NCI-H524 (cell line): ENCODE data around the gene CCDC12.
A peak's percentile ranks its signal among the peaks of the same experiment; 100 is the strongest.

Source experiments
- DNase-seq, 2 experiments: peaks; one replicate each; lab custom pipeline; 2025; lab: John Stamatoyannopoulos, UW

The CCDC12 gene

DNA sequence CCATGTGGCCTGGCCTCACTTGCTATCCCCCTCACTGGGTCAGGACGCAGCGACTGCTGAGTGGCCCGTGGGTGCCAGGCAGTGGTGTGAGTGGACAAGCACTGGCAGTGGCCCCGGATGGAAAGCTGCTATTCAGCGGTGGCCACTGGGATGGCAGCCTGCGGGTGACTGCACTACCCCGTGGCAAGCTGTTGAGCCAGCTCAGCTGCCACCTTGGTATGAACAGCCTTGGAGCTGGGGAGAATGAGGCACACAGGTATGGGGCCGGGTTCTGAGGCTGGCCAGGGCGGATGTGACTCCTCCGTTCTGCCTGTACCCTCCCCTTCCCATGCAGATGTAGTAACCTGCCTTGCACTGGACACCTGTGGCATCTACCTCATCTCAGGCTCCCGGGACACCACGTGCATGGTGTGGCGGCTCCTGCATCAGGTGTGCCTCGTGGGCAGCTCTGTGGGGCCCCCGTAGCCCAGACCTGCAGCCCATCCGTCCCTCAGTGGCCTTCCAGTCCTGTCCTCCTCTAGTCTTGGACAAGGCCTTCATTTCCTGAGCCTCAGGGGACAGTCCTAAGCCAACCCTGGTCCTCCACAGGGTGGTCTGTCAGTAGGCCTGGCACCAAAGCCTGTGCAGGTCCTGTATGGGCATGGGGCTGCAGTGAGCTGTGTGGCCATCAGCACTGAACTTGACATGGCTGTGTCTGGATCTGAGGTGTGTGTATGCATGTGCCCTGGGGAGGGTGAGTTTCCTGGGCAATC is 31.1 kb upstream of the CCDC12 start:
- no peak for DNase-seq

DNA sequence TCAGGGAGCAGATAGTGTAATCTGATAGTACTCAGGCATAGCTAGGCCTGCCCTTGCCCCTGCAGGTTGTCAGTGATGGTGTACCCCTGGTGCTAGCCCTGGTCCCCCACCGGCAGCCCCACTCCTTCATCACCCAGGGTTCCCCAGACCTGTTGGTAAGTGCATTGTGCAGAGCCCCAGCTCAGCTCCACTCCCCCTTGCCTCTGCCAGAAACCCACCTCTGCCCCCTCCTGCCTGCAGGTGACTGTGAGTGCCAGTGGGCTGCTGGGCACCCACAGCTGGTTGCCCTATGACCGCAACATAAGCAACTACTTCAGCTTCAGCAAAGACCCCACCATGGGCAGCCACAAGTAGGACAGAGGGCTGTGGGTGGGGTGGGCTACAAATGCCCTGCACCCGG is 30.5 kb upstream of the CCDC12 start:
- DNase-seq: no peak

DNA sequence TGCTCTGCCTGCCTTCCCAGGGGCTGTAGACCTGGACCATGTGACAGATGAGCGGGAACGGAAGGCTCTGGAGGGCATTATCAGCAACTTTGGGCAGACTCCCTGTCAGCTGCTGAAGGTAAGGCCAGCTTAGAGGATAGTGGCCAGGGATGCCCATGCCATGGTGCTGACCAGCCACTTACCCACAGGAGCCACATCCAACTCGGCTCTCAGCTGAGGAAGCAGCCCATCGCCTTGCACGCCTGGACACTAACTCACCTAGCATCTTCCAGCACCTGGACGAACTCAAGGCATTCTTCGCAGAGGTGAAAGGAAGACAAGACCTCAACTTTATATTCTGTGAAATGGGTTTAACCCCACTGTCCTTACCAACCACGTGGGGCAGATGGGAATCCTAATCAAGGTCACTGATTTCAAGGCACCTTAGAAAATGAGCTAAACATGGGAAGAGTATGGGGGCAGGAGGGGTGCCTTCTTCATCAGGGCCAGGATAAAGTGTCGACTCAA is 29.7 kb upstream of the CCDC12 start:
- DNase-seq: no peak

DNA sequence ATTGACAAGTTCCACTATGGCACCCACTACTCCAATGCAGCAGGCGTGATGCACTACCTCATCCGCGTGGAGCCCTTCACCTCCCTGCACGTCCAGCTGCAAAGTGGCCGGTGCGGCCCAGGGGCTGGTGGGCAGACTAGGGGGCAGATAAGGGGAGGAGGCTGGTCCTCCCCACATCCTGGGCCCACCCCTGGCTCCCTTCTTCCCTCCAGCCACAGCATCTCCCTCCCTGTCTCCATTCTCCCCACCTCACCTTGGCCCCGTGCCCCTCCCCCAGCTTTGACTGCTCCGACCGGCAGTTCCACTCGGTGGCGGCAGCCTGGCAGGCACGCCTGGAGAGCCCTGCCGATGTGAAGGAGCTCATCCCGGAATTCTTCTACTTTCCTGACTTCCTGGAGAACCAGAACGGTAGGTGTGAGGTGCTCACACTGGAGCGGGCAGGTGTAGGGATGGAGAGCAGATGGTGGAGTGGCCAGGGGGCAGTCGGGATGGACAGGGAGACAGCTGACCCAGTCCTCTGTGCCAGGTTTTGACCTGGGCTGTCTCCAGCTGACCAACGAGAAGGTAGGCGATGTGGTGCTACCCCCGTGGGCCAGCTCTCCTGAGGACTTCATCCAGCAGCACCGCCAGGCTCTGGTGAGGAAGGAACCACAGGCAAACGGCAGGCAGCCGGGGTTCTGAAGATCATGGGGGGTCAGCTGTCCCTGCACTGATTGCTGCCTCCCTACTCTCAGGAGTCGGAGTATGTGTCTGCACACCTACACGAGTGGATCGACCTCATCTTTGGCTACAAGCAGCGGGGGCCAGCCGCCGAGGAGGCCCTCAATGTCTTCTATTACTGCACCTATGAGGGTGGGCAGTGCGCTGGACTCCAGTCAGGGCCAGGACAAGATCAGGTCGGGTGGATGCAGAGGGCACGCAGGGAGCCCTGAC is 28.9 kb upstream of the CCDC12 start:
- DNase-seq: no peak

DNA sequence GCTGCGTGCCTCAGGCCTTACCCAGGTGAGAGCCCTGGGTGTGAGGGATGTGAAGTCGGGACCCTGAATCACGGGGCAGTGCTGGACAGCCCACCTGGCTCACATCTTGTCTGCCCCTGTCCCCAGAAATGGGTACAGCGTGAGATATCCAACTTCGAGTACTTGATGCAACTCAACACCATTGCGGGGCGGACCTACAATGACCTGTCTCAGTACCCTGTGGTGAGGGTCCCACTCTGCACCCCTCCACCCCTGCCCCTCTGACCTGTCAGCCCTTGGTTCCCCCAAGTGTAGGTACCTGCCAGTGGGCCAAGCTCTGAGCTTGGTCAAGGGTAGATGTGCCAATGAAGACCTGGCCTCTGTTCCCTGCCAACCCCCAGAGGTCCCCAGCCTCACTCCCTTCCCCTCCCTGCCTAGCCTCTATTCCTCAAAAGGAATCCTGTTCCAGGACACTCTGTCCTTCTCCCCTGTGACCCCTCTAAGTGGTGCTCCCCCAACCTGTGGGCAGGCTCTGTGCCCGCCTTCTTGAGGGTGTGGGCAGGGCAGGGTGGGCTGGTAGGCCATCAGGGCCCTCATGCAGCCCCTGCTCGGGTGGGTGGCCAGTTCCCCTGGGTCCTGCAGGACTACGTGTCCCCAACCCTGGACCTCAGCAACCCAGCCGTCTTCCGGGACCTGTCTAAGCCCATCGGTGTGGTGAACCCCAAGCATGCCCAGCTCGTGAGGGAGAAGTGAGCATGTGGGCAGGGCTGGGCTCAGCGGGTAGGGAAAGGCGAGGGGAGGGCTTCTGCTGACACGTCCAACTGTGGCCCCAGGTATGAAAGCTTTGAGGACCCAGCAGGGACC is 28.0 kb upstream of the CCDC12 start:
- no peak for DNase-seq

DNA sequence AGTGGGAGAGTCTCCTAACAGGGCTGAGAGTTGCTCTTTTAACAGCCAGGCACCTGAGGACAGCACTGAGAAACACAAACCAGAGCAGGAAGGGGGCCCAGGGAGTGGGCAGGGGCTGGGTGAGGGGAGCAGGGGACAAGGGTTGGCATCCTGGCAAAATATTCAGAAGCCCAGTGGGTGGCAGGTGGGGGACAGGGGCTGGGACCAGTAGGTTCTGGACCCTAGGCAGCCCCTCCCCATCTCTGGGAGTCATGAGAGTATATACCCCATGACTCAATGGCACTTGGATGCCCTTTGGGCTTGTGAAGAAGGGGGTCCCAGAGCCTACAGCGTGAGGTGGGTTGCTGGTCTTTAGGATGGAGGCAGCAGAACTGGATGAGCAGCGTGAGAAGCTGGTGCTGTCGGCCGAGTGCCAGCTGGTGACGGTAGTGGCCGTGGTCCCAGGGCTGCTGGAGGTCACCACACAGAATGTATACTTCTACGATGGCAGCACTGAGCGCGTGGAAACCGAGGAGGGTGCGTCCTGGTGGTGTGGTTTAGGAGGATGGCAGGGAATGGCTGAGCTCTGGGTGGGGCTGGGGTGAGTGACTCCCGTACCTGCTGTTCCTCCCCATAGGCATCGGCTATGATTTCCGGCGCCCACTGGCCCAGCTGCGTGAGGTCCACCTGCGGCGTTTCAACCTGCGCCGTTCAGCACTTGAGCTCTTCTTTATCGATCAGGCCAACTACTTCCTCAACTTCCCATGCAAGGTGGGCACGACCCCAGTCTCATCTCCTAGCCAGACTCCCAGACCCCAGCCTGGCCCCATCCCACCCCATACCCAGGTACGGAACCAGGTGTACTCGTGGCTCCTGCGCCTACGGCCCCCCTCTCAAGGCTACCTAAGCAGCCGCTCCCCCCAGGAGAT is 27.2 kb upstream of the CCDC12 start:
- DNase-seq: no peak

DNA sequence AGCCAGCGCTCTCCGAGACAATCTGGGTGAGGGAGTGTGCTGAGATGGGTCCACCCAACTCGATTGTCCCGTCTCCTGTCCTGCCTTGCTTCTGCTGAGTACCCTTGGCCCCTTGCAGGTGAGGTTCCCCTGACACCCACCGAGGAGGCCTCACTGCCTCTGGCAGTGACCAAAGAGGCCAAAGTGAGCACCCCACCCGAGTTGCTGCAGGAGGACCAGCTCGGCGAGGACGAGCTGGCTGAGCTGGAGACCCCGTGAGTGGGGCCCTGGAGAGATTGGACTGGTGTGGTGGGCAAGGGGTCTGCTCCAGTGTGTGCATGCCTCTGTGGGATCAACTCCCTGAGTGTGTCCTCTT is 26.5 kb upstream of the CCDC12 start:
- no peak for DNase-seq

DNA sequence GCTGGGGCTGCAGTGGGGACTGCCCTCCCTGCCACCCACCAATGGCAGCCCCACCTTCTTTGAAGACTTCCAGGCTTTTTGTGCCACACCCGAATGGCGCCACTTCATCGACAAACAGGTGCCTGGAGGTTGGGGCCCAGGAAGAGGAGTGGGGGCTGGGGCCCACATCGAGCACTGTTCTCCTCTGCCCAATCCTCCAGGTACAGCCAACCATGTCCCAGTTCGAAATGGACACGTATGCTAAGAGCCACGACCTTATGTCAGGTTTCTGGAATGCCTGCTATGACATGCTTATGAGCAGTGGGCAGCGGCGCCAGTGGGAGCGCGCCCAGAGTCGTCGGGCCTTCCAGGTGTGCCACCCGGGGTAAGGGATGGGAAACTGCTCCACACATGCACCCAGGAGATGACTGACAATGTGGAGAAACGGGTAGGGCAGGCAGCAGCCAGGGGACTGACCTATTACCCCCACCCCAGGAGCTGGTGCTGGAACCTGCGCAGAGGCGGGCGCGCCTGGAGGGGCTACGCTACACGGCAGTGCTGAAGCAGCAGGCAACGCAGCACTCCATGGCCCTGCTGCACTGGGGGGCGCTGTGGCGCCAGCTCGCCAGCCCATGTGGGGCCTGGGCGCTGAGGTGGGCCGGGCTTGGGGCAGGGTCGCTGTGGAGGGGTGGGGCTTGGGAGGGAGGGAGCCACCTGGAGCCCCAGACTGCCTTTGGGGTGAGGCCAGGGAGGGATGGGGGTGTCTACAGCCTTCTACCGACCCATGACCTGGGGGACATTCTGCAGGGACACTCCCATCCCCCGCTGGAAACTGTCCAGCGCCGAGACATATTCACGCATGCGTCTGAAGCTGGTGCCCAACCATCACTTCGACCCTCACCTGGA is 25.9 kb upstream of the CCDC12 start:
- DNase-seq: no peak

DNA sequence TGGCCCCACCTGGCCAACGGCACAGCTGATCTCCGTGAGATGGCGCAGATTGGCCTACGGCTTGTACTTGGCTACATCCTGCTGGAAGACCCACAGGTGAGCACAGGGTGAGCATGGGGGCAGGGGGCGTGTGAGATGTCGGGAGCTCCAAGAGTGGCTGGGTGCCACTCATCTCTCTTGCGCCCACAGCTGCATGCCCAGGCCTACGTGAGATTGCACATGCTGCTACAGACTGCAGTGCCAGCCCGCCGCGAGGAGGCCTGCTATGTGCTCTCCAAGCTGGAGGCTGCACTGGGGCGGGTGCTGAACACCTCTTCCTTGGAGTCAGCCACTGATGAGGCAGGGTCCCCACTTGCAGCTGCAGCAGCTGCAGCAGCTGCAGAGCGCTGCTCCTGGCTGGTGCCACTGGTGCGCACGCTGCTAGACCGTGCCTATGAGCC is 25.2 kb upstream of the CCDC12 start:
- no peak for DNase-seq

DNA sequence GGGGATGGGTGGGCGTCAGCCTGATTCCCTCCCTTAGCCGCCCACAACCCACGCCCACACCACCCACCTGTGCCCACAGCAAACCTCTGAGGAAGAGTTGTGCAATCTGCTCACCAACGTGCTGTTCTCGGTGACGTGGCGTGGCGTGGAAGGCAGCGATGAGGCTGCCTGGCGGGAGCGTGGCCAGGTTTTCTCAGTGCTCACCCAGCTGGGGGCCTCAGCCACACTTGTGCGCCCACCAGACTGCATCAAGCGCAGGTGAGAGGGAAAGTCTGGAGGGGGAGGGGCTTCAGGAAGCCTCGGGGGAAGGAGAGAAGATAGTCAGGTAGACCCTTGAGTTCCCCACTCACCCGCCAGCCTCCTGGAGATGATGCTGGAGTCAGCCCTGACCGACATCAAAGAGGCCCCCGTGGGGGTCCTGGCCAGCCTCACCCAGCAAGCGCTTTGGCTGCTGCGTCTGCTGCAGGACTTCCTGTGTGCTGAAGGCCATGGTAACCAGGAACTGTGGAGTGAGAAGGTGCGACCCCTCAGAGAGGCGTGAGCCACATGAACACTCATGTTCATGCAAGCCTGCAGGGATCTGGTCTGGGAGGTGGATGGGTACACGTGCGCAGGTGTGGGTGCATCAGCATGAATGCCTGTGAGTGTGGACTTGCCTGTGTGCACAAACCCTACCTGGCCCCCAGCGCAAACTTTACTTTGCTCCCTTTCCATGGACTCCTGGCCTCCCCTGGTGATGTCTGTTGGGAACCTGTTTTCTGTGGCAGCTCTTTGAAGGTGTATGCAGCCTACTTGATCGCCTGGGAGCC is 24.6 kb upstream of the CCDC12 start:
- no peak for DNase-seq

DNA sequence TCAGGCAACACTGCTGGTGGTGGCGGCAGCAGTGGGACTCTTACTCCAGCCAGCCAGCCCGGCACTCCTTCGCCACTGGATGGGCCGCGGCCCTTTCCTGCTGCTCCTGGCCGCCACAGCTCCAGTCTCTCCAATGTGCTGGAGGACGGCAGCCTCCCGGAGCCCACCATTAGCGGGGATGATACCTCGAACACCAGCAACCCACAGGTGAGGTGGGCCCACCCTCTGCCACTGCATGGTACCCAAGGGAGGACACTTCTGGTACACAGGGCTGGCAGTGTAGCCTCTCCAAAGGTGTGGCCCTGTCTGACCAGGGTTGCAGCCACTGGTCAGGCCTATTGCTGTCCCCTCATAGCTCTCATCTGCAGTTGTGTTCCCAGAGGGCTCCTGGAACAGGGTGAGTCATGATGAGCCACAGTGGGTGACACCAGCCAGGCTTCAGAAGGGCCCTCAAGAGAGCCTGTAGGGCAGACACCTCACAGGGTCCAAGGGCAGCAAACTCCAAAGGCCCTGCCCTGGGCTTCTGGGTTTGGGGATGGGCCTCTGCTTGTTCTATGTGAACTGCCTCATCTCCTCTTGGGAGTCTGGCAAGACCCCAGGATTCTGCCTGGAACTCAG is 23.8 kb upstream of the CCDC12 start:
- no peak for DNase-seq

DNA sequence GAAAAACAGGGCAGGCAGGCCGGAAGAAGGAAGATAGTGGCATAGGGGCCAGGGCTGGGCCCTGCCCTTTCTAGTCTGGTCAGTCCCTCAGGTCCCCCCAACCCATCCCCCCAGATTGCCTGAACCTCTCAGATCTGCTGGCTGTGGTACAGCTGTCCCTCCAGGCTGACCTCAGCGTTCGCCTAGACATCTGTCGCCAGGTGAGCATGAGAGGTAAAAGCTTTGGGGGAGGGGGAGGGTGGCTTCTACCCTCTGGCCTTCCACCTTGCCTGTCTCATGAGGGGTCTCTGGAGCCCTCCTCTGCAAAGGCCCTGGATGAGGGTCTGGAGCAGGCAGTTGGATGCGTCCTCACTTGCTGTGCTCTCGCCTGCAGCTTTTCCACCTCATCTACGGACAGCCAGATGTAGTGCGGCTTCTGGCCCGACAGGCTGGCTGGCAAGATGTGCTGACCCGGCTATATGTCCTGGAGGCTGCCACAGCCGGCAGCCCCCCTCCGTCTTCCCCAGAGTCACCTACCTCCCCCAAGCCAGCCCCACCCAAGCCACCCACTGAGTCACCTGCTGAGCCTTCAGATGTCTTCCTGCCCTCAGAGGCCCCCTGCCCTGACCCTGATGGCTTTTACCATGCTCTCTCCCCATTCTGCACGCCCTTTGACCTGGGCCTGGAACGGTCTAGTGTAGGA is 23.1 kb upstream of the CCDC12 start:
- no peak for DNase-seq

DNA sequence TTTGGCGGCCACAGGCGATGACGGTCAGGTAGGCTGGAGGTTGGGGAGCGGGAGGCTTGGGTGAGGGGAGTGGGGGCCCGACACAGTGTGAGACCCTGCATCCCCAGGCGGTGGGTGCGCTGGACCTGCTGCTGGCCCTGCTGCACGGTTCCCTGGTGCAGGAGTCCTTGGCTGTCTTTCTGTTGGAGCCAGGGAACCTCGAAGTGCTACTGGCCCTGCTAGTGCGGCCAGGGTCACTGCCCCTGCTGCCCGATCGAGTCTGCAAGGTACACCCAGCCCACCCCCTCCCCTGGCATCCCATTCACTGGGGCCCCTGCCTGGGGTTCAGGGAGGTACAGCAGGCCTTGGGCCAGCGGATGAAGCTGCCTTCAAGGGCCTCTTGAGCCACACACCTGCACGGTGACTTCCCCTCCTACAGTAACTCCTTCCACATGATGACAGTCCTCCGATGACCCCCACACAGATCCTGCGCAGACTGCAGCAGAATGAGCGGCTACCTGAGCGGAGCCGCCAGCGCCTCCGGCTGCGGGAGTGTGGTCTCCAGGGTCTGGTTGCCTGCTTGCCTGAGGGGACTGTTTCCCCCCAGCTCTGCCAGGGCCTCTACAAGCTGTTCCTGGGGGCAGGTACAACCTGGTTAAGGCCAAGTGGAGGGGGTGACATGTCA is 22.4 kb upstream of the CCDC12 start:
- no peak for DNase-seq

DNA sequence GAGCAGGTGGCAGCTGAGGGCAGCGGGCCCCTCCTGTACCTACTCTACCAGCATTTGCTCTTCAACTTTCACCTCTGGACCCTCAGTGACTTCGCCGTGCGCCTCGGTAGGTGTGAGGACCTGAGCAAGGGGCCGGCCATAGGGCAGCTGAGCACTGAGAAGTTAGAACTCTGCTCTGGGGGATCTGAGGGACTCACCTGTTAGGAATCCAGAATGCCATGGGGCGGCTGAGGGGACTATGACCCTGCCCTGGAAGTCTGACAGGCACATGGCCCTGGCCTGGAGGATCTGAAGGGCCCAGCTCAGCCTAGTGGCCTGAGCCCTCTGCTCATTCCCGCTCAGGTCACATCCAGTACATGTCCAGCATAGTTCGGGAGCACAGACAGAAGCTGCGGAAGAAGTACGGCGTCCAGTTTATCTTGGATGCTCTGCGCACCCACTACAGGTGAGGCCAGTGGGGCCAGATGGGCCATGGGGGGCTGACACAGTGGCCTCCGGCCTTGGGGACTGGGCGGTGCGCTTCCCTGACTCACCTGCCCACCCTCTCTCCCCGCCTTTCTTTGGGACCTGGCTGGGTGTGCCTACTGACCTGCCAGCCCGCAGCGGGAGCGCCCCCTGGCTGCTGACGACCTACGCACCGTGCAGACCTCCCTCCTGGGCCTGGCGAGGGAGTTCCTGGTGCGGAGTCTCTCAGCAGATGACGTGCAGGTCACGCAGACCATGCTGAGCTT is 21.7 kb upstream of the CCDC12 start:
- DNase-seq: peak in 1 of 2 experiments; percentile 9

DNA sequence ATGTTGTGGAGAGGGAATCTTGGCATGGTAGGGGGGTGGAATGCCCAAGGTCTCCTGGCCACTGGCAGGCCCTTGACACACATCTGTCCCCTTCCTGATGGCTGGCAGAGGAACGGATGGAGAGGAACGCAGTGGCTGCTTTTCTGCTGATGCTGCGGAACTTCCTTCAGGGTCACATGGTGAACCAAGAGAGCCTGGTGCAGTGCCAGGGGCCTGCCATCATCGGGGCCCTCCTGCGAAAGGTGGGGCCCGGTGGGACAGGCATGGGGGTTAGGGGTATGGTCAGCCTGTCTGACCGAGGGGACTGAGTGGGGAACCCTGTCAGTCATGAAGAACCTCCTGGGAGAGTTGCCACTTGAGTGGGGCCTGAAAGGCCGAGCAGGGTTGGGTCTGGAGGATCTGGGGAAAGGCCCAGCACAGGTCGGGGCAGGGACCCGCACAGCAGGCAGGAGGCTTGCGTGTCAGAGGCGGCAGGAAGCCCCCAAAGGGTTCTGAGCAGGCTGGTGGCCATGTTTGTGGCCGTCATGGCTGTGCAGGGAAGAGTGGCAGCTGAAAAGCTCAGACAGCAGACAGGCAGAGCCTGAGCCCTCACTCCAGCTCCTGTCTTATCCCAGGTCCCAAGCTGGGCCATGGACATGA is 21.0 kb upstream of the CCDC12 start:
- DNase-seq: no peak

DNA sequence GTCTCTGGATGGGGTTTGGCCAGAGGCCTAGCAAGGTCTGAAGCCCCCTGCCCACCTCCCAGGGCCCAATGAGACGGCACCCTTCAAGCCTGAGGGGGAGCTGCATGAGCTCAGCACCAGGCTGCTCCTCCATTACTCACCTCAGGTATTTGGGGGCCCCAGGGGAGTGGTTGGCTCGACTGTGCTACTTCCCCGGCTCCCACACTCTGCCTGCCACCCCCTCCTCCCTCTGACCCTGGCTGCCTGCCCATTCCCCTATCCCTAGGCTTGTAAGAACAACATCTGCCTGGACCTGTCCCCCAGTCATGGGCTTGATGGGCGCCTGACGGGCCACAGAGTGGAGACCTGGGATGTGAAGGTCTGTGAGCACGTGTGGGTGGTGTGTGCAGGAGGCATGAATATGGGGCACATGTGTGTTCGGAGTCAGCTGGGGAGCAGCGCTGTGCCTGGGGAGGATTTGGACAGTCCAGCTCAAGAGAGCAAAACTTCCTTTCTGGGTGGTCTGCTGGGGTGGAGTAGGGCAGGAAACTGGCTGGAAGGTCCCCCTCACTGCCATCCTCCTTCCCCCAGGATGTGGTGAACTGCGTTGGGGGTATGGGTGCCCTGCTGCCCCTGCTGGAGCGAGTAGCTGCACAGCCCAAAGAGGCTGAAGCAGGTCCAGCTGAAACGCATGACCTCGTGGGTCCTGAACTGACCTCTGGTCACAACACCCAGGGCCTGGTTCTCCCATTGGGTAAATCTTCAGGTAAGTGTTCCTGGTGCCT is 20.3 kb upstream of the CCDC12 start:
- DNase-seq: no peak
